GM21390 (cell line): ENCODE data around the gene TPD52L1.
"Not testable (repeated sequence)": the region's sequence is repeated elsewhere in the genome, so short reads cannot be mapped to it uniquely, and the experiment has no call there.

Experiments used
- ATAC-seq: cut with Tn5 transposase; IDR thresholded peaks from one replicate; pipeline ENCODE4 v1.9.1; 2021; ENCODE audit not compliant: unreplicated experiment

Gene TPD52L1

DNA sequence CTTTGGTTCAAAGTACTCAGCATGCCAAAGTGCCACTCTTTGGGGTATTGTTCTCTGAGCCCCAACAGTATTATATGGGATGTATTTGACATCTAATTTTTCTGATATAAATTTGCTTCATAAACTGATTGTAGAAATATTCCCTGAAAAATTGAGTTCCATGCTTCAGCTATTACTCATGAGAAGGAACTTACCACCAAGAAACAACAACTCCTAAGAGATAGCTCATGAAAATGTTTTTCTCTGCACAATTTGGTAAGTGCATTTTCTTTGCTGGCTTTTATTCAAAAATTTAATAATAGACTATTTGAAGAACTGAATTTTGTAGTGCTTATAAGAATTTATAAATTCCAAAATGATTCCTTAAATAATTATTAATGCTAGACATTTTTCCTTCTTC, 12.8 kb upstream of the TPD52L1 start:
- ATAC-seq: no peak

DNA sequence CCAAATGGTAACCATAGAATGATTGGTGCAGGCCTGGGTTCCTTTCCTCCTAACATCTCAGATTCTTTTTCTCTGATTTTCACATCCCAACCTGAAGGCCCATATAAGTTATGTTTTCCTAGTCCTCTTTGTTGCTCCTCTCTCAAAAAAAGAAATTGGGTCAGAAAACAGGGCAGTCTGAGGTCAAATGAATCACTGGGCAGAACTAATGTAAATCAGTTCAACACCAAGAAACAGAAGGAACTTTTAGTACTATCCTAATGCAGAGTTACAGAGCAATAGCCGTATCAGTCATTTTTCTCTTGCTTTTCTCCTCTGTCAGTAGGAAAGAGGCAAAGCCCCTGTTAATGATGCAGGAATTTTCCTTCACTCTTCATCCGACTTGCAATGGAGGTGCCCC, 11.0 kb upstream of the TPD52L1 start:
- no peak for ATAC-seq

DNA sequence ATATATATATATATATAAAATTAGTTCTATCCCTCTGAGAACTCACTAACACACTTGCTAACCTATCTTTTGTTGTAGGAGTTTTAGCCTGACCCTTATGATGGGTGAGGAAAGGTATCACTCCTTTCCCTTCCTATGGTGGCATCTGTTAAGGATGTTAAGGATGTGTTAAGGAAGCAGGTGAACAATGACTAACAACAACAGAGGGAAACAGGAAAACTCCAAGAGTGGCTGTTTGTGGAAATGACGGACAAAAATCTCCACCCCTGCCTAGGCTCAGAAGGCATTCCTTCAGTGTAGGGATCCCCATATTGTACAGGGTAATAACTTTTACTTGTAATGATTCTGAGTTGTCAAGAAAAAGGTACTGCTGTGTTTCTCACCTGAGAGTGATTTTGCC, 8.8 kb upstream of the TPD52L1 start:
- ATAC-seq: no peak

DNA sequence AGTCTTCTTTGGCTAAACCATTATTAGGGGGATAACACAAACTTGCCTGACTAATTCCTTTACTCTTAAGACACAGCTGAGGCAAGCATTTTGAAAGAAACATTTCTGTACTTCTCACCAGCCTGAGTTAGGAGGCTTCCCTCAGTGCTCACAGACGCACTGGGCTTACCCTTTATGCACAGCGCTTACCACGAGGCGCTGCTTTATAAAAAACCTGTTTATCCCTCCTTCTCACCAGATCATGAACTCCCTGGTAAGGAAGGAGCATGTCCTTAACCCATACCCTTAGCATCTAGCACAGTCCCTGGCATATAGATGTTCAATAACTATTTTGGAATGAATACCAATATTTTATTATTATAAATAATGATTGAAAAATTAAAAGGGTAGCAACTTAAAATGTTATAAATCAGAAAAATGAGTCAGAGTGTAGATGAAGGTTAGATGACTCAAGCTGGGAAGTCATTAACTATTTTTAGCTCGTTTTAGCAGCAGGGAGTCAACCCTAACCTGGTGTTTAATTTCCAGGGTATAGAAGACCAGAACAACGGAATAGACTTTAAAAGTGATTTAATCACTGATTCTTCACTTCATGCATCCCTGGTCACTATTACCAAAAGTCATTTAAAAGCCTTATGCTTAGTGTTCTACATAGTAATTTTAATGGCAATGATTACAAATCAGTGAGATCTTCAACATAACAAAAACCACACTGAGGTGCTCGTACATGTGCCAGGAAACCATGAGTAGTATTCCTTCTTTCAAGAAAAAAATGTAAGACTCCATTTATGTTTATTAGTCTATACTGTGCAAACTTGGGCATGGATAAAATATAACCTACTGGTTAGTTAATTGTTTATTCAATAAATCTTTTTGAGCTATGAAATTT, 4.1 kb upstream of the TPD52L1 start:
- ATAC-seq: no peak

DNA sequence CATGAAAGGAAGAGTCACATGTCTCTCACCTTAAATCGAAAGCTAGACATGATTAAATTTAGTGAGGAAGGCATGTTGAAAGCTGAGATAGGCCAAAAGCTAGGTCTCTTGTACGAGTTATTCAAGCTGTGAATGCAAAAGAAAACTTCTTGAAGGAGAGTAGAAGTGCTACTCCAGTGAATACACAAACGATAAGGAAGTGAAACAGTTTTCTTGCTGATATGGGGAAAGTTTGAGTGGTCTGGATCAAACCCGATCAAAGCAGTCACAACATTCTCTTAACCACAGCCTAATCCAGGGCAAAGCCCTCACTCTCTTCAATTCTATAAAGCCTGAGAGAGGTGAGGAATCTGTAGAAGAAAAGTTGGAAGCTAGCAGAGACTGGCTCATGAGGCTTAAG, 1.9 kb upstream of the TPD52L1 start:
- no peak for ATAC-seq

DNA sequence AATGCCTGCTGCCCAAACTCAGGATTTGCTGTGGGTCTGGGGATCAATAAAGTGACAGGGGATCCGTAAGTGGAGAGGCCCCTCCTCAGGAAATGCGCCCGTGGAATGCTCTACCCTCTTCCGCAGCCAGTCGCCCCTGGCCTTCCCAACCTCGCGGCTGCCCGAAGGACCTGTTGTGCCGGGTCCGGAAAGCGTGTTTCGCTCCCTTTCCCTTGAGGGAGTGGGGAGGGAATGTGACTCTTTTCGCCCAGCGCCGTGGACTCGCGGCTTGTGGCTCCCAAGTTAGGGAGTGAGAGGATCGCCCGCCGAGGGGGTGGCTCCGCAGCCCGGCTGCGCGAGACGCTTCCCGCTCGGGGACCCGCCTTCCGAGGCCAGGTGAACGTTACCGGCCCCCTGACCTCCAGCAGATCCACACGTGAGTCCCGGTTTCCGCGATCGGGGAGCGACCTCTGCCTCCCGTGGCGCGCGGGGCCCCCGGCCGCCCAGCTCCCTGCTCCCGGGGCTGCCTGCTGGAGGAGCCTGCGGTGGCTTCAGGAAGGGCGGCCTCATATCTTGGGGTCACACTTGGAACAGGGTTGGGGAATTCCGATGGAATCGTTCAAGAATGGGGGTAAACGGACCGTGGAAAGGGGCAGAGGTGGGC, 666 bp downstream of the TPD52L1 start:
- no peak for ATAC-seq

DNA sequence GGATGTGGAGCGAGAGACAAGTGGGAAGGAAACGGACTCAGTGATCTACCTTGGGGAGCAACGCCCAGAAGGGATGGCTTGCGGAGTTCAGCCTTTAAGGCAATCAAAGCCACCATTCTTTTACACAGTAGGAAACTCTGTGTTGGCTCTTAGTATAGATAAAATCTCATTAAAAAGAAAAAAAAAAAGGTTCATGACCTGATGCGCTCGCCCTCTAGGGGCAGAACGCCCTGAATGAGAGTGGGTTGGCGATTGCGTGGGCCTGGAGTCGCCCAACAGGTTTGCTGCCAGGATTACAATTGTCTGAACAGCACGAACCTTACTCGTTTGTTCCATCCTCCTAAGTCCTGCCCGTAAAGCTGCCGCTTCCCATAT, 1.2 kb downstream of the TPD52L1 start:
- no peak for ATAC-seq

DNA sequence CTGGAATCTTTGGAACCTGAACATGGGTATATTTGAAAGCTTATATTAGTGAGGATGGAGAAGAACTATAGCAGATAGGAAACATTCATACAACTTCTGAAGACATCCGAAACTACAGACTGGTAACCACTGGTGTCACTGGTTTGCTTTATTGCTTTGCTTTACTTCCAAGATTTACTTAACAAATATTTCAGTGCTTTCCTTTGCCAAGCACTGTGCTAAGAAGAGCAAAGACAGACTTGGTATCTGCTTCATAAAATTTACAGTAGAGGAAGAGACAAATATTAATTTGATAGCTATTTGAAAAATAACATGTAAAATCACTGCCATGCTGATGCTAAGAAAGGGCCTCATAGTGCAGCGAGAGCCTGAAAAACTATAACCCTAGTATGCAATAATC, 1.8 kb downstream of the TPD52L1 start:
- no peak for ATAC-seq

DNA sequence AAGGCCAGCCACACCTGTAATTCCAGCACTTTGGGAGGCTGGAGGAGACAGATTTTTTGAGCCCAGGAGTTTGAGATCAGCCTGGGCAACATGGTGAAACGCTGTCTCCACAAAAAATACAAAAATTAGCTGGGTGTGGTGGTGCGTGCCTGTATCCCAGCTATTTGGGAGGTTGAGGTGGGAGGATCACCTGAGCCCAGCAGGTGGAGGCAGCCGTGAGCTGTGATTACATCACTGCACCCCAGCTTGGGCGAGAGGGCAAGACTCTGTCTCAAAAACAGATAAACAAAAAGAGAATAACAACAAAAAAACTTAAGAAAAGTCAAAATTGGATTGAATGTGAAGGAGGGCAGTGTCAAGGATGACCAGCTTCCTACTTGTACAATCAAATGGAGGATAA, 2.9 kb downstream of the TPD52L1 start:
- no peak for ATAC-seq

DNA sequence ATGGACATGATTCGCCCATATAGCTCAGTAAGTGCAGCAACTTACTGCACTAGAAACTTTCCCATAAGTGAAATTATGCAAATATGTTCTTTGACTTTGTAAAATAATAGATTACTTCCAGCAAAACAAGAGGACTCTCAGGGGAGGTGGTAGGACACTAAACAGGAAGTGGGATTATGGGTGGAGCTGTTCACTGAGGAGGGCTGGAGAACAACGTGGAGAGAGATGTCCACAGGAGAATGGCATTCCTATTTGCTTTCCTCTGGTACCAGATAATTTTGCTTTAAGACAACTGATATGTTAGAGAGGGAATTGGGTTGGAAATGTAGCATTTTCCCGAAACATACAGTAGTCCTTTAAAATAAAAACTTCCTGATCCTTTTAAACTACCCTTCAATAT, 3.7 kb downstream of the TPD52L1 start:
- ATAC-seq: no peak

DNA sequence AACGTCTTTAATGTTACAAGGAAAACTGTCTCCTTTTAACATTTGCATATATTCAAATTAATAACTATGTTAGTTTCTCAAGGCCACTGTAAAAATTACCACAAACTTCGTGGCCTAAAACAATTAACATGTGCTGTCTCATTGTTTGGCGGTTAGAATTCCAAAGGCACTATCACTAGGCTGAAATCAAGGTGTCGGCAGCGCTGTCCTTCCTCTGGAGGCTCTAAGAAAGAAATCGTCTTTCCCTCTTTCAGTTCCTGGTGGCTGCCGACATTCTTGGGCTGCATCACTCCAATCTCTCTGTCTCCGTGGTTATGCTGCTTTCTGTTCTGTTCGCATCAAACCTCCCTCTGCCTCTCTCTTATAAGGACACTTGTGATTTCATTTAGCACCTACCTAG, 4.2 kb downstream of the TPD52L1 start:
- no peak for ATAC-seq

DNA sequence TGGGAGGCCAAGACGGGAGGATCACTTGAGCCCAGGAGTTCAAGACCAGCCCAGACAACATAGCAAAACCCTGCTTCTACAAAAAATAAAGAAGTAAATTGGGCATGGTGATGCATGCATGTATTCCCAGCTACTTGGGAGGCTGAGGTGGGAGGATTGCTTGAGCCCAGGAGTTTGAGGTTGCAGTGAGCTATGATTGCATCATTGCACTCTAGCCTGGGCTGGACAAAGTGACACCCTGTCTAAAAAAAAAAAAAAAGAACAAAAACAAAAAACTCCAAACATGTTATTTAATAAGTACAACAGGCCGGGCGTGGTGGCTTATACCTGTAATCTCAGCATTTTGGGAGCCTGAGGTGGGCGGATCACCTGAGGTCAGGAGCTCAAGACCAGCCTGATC, 9.8 kb downstream of the TPD52L1 start:
- not testable (repeated sequence) for ATAC-seq

DNA sequence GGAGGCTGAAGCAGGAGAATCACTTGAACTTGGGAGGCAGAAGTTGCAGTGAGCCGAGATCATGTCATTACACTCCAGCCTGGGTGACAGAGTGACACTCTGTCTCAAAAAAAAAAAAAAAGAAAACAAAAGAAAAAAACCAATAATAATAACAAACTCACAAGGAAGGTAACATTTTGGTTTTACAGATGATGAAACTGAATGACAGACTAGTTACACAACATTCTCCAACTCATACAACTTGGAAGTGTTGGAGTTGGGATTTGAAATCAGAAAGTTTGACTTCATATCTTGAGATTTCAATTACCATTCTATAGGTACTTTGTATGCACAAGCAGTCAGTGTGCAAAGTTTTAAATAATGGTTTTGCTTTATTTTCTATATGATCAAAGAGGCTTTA, 10.2 kb downstream of the TPD52L1 start:
- no peak for ATAC-seq

DNA sequence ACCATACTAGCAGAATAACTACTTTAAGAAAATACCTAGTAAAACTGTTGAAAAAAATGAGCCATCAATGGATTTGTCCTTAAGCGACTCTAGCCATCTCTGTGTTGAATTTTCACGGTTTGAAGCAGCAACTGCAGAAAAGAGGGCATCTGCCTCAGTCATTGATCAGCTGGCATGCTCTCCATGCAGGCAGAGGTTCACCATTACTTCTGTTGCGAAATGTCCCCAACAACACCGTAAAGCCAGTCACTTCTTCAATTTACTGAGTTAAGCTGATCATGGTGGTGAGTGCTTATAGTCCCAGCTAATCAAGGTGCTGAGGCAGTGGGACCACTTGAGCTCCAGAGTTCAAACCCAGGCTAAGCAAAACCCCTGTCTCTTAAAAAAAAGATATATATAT, 11.1 kb downstream of the TPD52L1 start:
- no peak for ATAC-seq

DNA sequence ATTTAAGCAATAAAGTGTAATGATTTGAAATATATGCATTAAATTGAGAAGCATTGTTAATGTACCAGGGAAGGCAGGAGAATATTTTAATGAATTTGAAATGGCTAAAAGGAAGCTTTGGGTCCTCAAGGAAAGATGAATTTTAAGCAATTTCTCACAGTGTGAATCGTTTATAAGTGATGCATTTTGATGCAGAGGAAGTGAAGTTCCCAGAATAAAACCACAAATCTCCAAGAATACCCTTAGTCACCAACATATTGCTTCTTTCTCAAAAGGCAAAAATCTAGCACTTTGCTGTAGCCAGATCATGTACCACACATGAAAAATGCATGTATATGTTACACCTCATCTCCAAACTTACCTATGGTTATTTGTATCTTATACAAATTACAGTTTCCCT, 11.7 kb downstream of the TPD52L1 start:
- no peak for ATAC-seq

DNA sequence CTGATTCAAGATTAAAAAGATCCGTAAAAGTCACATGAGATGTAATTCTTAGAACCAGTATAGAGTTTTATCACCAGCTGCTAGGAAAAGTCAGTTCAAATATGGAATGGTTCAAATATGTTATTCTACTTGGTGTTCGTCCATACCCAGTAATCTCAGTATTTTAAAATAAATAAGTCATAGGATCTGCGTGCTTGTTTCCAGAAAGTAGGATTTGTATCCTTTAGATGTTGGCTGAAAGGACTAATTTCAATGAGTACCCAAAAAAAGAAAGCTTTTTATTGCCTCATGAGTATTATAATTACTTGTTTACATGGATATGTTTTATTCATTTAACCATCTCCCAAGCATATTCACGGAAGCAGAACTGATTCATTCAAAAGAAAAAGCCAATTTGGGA, 12.2 kb downstream of the TPD52L1 start:
- ATAC-seq: no peak

DNA sequence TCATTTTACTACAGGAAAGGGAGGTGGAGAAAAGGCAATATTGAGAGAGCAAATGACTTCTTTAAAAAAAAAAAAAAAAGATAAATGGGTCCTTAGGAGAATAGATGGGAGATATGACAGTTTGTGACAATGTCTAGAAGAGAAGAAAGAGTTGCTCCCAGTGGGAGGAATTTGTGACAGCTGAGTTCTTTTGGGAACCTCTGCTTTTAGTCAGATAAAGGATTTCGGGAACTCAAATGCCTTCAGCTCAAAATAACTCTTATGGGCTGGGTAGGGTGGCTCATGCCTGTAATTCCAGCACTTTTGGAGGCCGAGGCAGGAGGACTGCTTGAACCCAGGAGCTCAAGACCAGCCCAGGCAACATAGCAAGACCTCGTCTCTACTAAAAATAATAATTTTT, 13.1 kb downstream of the TPD52L1 start:
- ATAC-seq: no peak

DNA sequence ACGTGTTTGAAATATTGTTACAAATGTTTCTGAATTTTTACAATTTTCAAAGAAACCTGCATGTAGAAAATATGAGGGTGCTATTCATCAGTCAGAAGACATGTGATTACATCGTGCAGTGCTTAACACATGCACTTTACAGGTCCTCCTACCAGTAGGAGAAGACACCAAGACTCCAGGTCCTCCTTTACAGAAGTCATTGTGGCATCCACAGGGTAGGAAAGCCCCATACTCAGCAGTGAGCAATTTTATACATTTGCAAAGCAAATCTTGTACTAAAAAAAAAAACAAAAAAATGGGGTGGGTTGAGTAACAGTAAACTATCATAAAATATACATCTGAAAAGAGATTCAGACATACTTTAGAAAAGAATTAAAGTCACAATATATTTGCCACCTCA, 14.0 kb downstream of the TPD52L1 start:
- no peak for ATAC-seq

DNA sequence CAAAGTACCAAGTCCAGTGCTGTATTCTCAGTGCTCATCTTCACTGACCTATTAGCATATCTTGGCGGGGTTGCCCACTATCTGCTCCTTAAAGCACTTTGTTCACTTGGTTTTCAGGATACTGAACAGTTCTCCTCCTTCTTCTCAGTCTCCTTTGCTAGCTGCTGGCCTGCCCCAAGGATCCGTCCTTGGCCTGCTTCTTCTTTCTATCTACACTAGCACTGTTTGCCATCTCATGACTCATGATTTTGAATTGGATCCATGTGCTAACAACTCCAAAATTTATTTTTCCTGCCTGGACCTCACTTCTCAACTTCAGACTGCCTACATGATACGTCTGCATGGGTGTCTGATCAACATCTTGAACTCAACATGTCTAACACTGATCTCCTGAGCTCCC, 15.5 kb downstream of the TPD52L1 start:
- no peak for ATAC-seq

DNA sequence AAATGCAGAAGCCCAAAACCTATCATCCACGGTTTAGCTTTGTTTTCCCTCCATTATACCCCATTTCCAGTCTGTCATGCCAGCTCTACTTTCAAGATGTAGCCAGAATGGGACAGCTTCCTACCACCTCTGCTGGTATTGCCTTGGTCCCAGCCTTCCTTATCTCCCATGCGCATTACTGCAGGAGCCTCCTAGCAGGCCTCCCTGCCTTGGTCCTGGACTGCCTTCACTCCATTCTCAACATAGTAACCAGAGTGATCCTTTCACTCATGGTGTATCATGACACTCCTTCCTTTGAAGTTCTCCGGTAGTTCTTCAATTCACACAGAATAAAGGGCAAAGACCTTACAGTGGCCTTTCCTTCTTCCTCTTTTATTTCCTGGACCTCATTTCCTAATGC, 15.9 kb downstream of the TPD52L1 start:
- ATAC-seq: no peak

DNA sequence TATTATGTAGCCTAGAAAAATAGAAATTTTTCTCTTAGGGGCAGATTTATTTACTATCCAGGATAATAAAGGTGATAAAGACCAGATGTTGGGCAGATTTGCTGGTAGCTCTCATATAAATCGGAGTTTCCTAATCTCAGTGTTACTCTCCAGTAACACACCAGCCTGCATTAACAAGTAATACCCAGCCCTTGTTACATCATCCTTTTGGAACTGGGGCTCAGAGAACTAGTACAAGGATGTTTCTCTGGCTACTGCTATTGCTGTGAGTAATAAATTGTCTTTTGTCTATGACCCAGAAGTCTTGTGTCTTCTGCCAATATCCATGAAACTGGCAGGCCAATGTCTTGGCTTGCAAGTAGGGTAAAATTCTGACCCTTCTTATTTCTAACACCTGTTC, 16.8 kb downstream of the TPD52L1 start:
- ATAC-seq: no peak

DNA sequence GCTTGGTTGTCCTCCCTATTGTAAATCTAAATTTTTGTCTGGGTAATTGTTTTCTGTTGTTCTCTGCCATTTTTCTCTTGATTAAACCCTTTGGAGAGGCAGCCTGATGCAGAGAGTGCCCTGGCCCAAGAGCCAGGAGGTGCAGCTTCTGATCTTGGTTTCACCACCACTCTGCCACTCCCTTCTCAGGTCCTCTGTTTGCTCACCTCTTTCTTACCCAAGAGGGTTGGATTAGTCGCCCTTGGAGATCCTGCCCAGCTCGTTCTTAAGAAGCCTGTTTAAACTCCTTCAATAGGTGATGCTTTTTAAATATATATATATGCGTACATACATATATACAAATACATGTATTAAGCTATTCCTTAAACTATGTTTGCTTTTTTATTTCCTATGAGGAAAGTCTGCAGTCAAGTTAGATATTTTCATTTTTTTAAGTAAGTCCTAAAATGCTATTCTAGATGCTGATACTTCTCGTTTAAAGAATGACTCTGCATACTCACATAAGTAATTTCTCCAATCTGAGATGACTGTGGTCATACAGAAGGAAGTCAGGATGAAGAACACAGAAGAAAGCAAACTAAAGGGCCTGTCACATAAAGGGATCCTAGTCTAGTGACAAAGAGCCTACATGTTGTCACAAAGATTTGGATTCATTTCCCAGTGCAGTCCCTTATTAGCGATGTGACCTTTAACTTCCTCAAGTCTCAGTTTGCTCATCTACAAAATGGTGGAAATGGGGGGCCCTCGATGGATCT, 19.9 kb downstream of the TPD52L1 start:
- ATAC-seq: no peak
